Measurements from ENCODE around the gene NDST4.
A peak's percentile ranks its signal among the peaks of the same experiment; 100 is the strongest.

NDST4 gene

GRCh38 chr4:115113506-115114106 is at the start of gene NDST4:
Gene NDST4, minus strand, starts transcription at chr4:115113620. Its CDS starts 36,584 bp downstream, at chr4:115077036.
- Histone ChIP-seq H2AFZ (ENCODE audit: low read depth, low read length) (peak within 1 kb of the TSS; percentile 31), H3K4me3 (ENCODE audit: low read length) (peak within 1 kb of the TSS; percentile 58), H3K36me3 (ENCODE audit: insufficient read depth, low read length) (no peaks in the 10 kb centered on the region), H3K27me3 (ENCODE audit: insufficient read depth, low read length) (no peaks in the 10 kb centered on the region), H3K4me1 (ENCODE audit: insufficient read depth, low read length) (peaks cover 31% of the 10 kb centered on the region), H3K9me3 (ENCODE audit: low read length) (no peaks in the 10 kb centered on the region)

DNA sequence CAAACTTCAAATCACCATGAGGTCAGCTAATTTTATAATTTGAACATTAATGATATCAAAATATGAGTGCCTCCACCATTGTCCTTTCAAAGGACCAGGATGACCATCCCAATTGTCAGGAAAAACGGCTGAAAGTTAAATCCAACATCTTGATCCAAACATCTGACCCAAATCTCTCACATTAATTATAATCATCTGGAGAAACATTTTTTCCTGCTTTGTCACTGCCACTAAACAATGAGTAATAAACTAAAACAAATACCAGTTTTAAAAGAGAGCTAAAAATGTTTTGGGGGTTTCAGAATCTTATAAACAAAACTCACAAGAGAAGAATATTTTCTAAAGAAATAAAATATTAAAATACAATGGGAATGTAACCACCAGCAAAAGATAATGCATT is 45.7 kb upstream of the NDST4 start:
- Histone ChIP-seq H3K4me1 (ENCODE audit: insufficient read depth, low read length) (no peaks in the 10 kb centered on the region), H3K27me3 (ENCODE audit: insufficient read depth, low read length) (no peaks in the 10 kb centered on the region), H3K36me3 (ENCODE audit: insufficient read depth, low read length) (no peaks in the 10 kb centered on the region), H3K9me3 (ENCODE audit: low read length) (no peaks in the 10 kb centered on the region), H2AFZ (ENCODE audit: low read depth, low read length) (no peak overlapping the region), H3K4me3 (ENCODE audit: low read length) (no peak overlapping the region)

- Histone ChIP-seq H3K27me3 (ENCODE audit: insufficient read depth, low read length) (no peaks in the 10 kb centered on the region), H3K4me1 (ENCODE audit: insufficient read depth, low read length) (no peaks in the 10 kb centered on the region), H3K36me3 (ENCODE audit: insufficient read depth, low read length) (no peaks in the 10 kb centered on the region), H2AFZ (ENCODE audit: low read depth, low read length) (no peak overlapping the region), H3K9me3 (ENCODE audit: low read length) (no peaks in the 10 kb centered on the region), H3K4me3 (ENCODE audit: low read length) (no peak overlapping the region)
These were observed 44.9 kb upstream of the NDST4 start for GRCh38 chr4:115158296-115158695.

GRCh38 chr4:115154826-115155225 is 41.4 kb upstream of the NDST4 start:
- no peak overlapping the region for H3K4me3 ChIP-seq (ENCODE audit: low read length)
- no peaks in the 10 kb centered on the region for H3K36me3 ChIP-seq (ENCODE audit: insufficient read depth, low read length)
- no peaks in the 10 kb centered on the region for H3K9me3 ChIP-seq (ENCODE audit: low read length)
- no peaks in the 10 kb centered on the region for H3K27me3 ChIP-seq (ENCODE audit: insufficient read depth, low read length)
- H3K4me1 ChIP-seq (ENCODE audit: insufficient read depth, low read length): no peaks in the 10 kb centered on the region
- no peak overlapping the region for H2AFZ ChIP-seq (ENCODE audit: low read depth, low read length)

- Histone ChIP-seq H3K27me3 (ENCODE audit: insufficient read depth, low read length) (no peaks in the 10 kb centered on the region), H3K4me3 (ENCODE audit: low read length) (no peak overlapping the region), H2AFZ (ENCODE audit: low read depth, low read length) (no peak overlapping the region), H3K36me3 (ENCODE audit: insufficient read depth, low read length) (no peaks in the 10 kb centered on the region), H3K9me3 (ENCODE audit: low read length) (no peaks in the 10 kb centered on the region), H3K4me1 (ENCODE audit: insufficient read depth, low read length) (no peaks in the 10 kb centered on the region)
These were observed 39.5 kb upstream of the NDST4 start for GRCh38 chr4:115152965-115153364.

- H3K9me3 ChIP-seq (ENCODE audit: low read length): no peaks in the 10 kb centered on the region
- no peaks in the 10 kb centered on the region for H3K4me1 ChIP-seq (ENCODE audit: insufficient read depth, low read length)
- H3K4me3 ChIP-seq (ENCODE audit: low read length): no peak overlapping the region
- no peaks in the 10 kb centered on the region for H3K36me3 ChIP-seq (ENCODE audit: insufficient read depth, low read length)
- H2AFZ ChIP-seq (ENCODE audit: low read depth, low read length): no peak overlapping the region
- H3K27me3 ChIP-seq (ENCODE audit: insufficient read depth, low read length): no peaks in the 10 kb centered on the region
These were observed 38.7 kb upstream of the NDST4 start for GRCh38 chr4:115152081-115152480.

DNA sequence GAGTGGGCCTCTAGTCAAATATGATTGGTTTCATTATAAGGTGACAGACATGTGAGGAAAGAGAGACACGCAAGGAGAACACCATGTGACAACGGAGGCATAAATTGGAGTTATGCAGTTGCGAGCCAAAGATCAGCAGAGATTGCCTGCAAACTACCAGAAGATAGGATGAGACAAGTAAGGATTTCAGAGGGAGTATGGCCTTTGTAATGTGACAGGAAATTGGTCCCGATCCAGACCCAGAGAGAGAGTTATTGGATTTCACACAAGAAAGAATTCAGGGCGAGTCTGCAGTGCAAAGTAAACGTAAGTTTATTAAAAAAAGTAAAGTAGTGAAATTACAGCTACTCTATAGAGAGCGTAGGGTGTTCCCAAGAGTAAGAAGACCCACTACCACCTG is 35.7 kb upstream of the NDST4 start:
- H3K27me3 ChIP-seq (ENCODE audit: insufficient read depth, low read length): no peaks in the 10 kb centered on the region
- no peak overlapping the region for H3K4me3 ChIP-seq (ENCODE audit: low read length)
- no peak overlapping the region for H2AFZ ChIP-seq (ENCODE audit: low read depth, low read length)
- H3K36me3 ChIP-seq (ENCODE audit: insufficient read depth, low read length): no peaks in the 10 kb centered on the region
- no peaks in the 10 kb centered on the region for H3K9me3 ChIP-seq (ENCODE audit: low read length)
- no peaks in the 10 kb centered on the region for H3K4me1 ChIP-seq (ENCODE audit: insufficient read depth, low read length)

DNA sequence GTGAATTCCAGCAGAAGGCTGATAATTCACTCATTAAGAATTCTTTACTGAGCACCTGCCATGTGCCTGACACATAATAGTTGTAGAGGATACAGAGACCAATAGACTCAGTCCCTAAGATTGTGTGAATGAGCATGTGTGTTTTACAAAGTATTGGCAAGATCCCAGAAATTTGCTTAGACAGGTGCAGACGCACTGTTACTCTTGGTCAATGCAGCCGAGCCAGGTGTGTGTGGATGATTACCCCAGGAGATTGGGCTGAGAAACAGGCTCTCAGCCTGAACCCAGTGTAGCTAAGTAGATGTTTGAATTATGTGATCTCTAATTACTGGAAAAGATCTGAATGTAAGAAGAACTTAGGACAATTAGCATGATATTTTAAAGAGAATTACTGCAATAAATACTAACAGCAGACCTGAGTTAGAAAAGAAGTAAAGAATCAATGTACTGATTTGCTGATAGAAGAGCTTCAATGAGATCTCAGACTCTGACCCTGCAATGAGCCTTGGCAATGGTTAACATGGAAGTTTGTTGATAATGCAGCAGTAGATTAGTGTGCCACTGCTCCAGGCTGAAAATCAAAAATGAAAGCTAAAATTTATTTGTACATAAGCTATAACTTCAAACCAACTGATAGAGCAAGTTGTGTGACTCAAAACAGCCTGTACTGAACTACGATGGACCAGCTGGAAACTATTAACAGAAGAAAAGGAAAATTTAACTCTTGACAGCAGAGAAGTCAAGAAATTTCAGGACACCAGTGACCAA is 32.2 kb upstream of the NDST4 start:
- Histone ChIP-seq H3K9me3 (ENCODE audit: low read length) (no peaks in the 10 kb centered on the region), H3K4me3 (ENCODE audit: low read length) (no peak overlapping the region), H2AFZ (ENCODE audit: low read depth, low read length) (no peak overlapping the region), H3K36me3 (ENCODE audit: insufficient read depth, low read length) (no peaks in the 10 kb centered on the region), H3K27me3 (ENCODE audit: insufficient read depth, low read length) (no peaks in the 10 kb centered on the region), H3K4me1 (ENCODE audit: insufficient read depth, low read length) (no peaks in the 10 kb centered on the region)

GRCh38 chr4:115128037-115128436 is 14.6 kb upstream of the NDST4 start:
- Histone ChIP-seq H3K4me3 (ENCODE audit: low read length) (no peak overlapping the region), H3K9me3 (ENCODE audit: low read length) (no peaks in the 10 kb centered on the region)

DNA sequence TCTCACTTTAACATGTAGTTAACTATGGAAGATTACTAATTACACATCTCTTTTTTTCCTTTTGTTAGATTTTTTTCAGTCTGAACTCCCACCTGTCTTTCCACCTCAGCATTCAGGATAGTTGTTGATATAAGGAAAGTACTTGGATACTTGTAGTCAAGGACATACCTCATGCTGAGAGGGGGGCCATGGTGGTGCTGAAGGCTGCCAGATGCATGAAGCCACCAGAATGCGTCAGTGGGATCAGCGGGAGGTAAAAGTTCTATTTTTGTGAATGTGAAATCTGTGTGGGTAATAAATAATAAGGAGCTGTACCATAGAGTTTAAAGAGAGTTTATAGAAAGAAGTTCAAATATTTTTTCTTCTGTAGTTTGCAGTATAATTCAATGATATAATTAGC is 13.1 kb upstream of the NDST4 start:
- Histone ChIP-seq H3K4me1 (ENCODE audit: insufficient read depth, low read length) (no peaks in the 10 kb centered on the region), H2AFZ (ENCODE audit: low read depth, low read length) (no peak overlapping the region), H3K36me3 (ENCODE audit: insufficient read depth, low read length) (no peaks in the 10 kb centered on the region), H3K4me3 (ENCODE audit: low read length) (no peak overlapping the region), H3K9me3 (ENCODE audit: low read length) (no peaks in the 10 kb centered on the region), H3K27me3 (ENCODE audit: insufficient read depth, low read length) (no peaks in the 10 kb centered on the region)

More at GRCh38 chr4:115128037-115128436, 14.6 kb upstream of the NDST4 start:
- Histone ChIP-seq H3K36me3 (ENCODE audit: insufficient read depth, low read length) (no peaks in the 10 kb centered on the region), H3K27me3 (ENCODE audit: insufficient read depth, low read length) (no peaks in the 10 kb centered on the region), H3K4me1 (ENCODE audit: insufficient read depth, low read length) (no peaks in the 10 kb centered on the region), H2AFZ (ENCODE audit: low read depth, low read length) (no peak overlapping the region)

DNA sequence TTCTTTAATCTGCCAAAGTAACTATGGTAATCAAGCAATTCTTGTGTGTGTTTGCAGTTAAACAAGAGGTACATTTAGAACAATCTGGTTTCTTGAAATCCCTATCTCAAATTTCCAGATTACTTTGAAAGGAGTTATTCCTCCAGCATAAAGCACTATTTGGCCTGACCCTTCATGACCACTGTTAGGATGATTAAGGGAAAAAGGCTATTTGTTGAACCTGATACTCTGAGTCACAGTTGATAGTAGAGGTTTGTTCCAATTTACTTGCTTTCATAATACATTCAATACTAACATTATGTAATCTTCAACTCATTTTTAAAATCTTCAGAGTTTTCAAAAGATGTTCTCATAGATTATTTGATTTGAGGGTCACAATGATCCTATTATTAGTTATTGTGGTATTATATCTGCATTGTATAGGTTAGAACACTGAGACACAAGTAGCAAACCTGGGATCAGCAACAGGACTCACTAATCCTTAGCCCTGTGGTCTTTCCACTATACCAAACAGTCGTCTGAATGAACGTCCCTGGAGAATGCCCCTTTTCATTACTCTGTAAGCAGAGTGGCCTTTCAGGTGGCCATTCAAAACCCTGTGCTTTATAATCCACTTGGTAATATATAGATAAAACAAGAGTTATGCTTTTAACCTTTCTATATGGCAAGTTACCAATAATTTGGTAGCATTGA is 8.1 kb upstream of the NDST4 start:
- Histone ChIP-seq H3K36me3 (ENCODE audit: insufficient read depth, low read length) (no peaks in the 10 kb centered on the region), H2AFZ (ENCODE audit: low read depth, low read length) (no peak overlapping the region), H3K4me3 (ENCODE audit: low read length) (no peak overlapping the region), H3K4me1 (ENCODE audit: insufficient read depth, low read length) (no peaks in the 10 kb centered on the region), H3K9me3 (ENCODE audit: low read length) (no peaks in the 10 kb centered on the region), H3K27me3 (ENCODE audit: insufficient read depth, low read length) (no peaks in the 10 kb centered on the region)

- Histone ChIP-seq H3K4me1 (ENCODE audit: insufficient read depth, low read length) (no peaks in the 10 kb centered on the region), H3K9me3 (ENCODE audit: low read length) (no peaks in the 10 kb centered on the region), H3K4me3 (ENCODE audit: low read length) (no peak overlapping the region), H2AFZ (ENCODE audit: low read depth, low read length) (no peak overlapping the region), H3K36me3 (ENCODE audit: insufficient read depth, low read length) (no peaks in the 10 kb centered on the region), H3K27me3 (ENCODE audit: insufficient read depth, low read length) (no peaks in the 10 kb centered on the region)
These were observed 6.5 kb upstream of the NDST4 start for GRCh38 chr4:115119804-115120352.

DNA sequence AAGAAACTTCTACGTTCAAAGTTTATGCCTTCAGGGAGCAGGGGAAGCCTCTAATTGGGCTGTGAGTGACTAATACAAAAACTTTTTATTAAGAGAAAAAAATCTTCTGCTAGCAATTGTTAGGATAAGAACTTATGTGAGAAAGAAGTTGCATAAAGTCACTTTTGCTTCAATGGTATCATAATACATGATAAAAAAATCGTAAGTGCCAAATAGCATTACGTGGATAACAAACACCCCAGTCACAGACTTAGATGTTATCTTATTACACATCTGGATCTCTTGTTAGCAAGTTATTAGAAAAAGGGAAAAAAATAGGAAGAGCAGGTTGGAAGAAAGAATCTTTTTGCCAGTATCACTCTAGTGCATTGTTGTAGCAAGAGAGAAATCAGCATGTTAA is 4.2 kb upstream of the NDST4 start:
- Histone ChIP-seq H3K36me3 (ENCODE audit: insufficient read depth, low read length) (no peaks in the 10 kb centered on the region), H2AFZ (ENCODE audit: low read depth, low read length) (no peak overlapping the region), H3K9me3 (ENCODE audit: low read length) (no peaks in the 10 kb centered on the region), H3K4me3 (ENCODE audit: low read length) (no peak overlapping the region), H3K27me3 (ENCODE audit: insufficient read depth, low read length) (no peaks in the 10 kb centered on the region), H3K4me1 (ENCODE audit: insufficient read depth, low read length) (peaks cover 10% of the 10 kb centered on the region)
